DOHH2 (cell line): ENCODE data around the gene PTK7.

Experiments
- H3F3A ChIP-seq: fragments of 200-600 bp; sonication (generic), shearing (Covaris generic); 2 replicates; pipeline ENCODE4 v1.6.0; 2016; ENCODE audit warnings: antibody characterized with exemption, mild to moderate bottlenecking; ENCODE audit not compliant: control insufficient read depth, insufficient read depth
- H3K27ac ChIP-seq: fragments of 200-600 bp; sonication (generic); 2 replicates; pipeline ENCODE4 v1.5.1; 2014; ENCODE audit warnings: low read depth, mild to moderate bottlenecking, low read length, moderate library complexity
- H3K27me3 ChIP-seq: fragments of 200-600 bp; sonication (generic); 2 replicates; pipeline ENCODE4 v1.6.1; 2014; ENCODE audit warnings: mild to moderate bottlenecking, low read length, mixed read lengths; ENCODE audit not compliant: control insufficient read depth
- H3K36me3 ChIP-seq: fragments of 200-600 bp; sonication (generic); 2 replicates; pipeline ENCODE4 v1.6.1; 2014; ENCODE audit warnings: mild to moderate bottlenecking, low read length, moderate library complexity, mixed read lengths; ENCODE audit not compliant: control insufficient read depth
- H3K4me1 ChIP-seq: fragments of 200-600 bp; sonication (generic); 2 replicates; pipeline ENCODE4 v1.6.1; 2014; ENCODE audit warnings: mild to moderate bottlenecking, low read length, mixed read lengths; ENCODE audit not compliant: control insufficient read depth
- H3K4me2 ChIP-seq: fragments of 200-600 bp; sonication (generic); 2 replicates; pipeline ENCODE4 v1.6.0; 2014; ENCODE audit warnings: mild to moderate bottlenecking, low read length, moderate library complexity
- H3K4me3 ChIP-seq: fragments of 200-600 bp; sonication (generic); 2 replicates; pipeline ENCODE4 v1.5.1; 2014; ENCODE audit warnings: mild to moderate bottlenecking, low read length, mixed read lengths
- H3K79me2 ChIP-seq: fragments of 200-600 bp; sonication (generic); 2 replicates; pipeline ENCODE4 v1.6.1; 2014; ENCODE audit warnings: mild to moderate bottlenecking, low read length, mixed read lengths; ENCODE audit not compliant: control insufficient read depth
- H3K9me2 ChIP-seq: fragments of 200-600 bp; sonication (generic); replicated peaks from 2 replicates; pipeline ENCODE4 v1.6.1; 2014; ENCODE audit warnings: mild to moderate bottlenecking, low read length, mixed read lengths; ENCODE audit not compliant: control insufficient read depth
- H3K9me3 ChIP-seq: fragments of 200-600 bp; sonication (generic); 2 replicates; pipeline ENCODE4 v1.6.1; 2014; ENCODE audit warnings: antibody characterized with exemption, low read length, mixed read lengths; ENCODE audit not compliant: control insufficient read depth, insufficient read depth
- H4K20me1 ChIP-seq: fragments of 200-600 bp; sonication (generic); 2 replicates; pipeline ENCODE4 v1.6.0; 2014; ENCODE audit warnings: low read depth, mild to moderate bottlenecking, antibody characterized with exemption, low read length, moderate library complexity; ENCODE audit not compliant: control insufficient read depth, insufficient read depth
- EZH2phosphoT487 ChIP-seq: fragments of 200-600 bp; sonication (generic); IDR thresholded peaks from 2 replicates; pipeline ENCODE4 v1.6.1; 2017; ENCODE audit warnings: borderline replicate concordance, mild to moderate bottlenecking, antibody characterized with exemption, low read length, moderate library complexity, mixed read lengths
- TF ChIP-seq, protein P1 (sequence below): fragments of 200-600 bp; sonication (generic); IDR thresholded peaks from one replicate; pipeline ENCODE4 v1.5.1; 2014; ENCODE audit warnings: antibody characterized with exemption, mild to moderate bottlenecking, low read depth, low read length; ENCODE audit not compliant: poor library complexity, severe bottlenecking

The PTK7 gene

DNA sequence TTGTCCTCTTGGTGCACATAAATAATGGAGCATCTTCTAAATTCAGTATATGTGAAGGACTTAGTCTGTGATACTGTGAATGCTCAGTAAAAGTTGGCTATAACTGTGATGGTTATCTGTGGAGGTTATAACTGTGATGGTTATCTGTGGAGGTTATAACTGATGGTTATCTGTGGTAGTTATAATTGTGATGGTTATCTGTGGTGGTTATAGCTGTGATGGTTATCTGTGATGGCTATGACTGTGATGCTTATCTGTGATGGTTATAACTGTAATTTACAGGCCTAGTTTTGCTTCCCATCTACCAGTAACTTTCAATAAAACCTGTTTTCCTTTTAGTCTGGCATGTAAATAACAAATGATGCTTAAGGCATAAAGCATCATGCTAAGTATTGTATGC, 16.5 kb downstream of the PTK7 start:
- Histone ChIP-seq H3K27ac (no peak overlapping the region), H3K27me3 (no peaks in the 10 kb centered on the region), H3F3A (no peaks in the 10 kb centered on the region), H3K9me3 (no peaks in the 10 kb centered on the region), H3K4me1 (peaks cover 18% of the 10 kb centered on the region), H3K4me2 (no peak overlapping the region), H4K20me1 (no peaks in the 10 kb centered on the region), H3K79me2 (no peaks in the 10 kb centered on the region), H3K4me3 (no peak overlapping the region), H3K9me2 (no peaks in the 10 kb centered on the region), H3K36me3 (no peaks in the 10 kb centered on the region)
- TF ChIP-seq EZH2phosphoT487, result no peak
- TF ChIP-seq, protein P1, sequence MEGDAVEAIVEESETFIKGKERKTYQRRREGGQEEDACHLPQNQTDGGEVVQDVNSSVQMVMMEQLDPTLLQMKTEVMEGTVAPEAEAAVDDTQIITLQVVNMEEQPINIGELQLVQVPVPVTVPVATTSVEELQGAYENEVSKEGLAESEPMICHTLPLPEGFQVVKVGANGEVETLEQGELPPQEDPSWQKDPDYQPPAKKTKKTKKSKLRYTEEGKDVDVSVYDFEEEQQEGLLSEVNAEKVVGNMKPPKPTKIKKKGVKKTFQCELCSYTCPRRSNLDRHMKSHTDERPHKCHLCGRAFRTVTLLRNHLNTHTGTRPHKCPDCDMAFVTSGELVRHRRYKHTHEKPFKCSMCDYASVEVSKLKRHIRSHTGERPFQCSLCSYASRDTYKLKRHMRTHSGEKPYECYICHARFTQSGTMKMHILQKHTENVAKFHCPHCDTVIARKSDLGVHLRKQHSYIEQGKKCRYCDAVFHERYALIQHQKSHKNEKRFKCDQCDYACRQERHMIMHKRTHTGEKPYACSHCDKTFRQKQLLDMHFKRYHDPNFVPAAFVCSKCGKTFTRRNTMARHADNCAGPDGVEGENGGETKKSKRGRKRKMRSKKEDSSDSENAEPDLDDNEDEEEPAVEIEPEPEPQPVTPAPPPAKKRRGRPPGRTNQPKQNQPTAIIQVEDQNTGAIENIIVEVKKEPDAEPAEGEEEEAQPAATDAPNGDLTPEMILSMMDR, result no peak

DNA sequence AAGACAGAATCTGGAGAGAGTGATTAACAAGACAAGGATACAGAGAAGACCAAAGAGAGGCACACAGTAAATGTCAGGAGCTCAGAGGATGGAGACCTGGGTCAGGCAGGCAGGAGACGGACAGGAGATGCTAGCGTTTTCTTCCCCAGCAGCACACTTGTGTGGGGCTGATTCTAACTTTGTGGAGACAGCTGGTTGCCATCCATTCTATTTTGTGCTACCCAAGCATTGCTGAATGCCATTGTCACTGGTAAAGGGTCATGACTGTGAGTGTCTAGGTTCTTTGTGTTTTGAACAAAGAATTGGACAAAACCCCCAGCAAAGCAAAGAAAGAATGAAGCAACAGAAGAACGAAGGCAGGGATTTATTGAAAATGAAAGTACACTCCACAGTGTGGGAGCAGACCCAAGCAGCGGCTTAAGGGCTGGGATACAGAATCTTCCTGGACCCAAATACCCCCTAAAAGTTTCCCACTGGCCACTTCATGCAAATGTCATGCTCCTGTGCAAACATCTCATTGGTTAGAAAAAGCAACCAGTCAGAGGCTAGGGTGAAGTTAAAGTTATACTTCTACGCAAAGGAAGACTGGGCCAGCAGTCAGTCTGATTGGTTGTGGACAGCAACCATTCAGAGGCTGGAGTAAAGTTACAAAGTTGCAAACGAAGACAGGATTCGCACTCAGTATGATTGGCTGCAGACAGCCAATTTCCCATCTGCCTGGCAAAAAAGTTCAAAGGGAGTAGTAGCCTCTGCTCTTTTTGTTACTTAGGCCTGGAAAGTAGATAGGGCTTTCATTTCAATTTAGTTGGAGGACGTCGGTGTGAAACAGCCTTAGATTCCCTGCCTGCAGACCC, 17.5 kb downstream of the PTK7 start:
- Histone ChIP-seq H3K27ac (no peak overlapping the region), H3K9me3 (no peaks in the 10 kb centered on the region), H3K9me2 (no peaks in the 10 kb centered on the region), H3K4me3 (no peak overlapping the region), H3K4me1 (peaks cover 18% of the 10 kb centered on the region), H3K79me2 (no peaks in the 10 kb centered on the region), H3K36me3 (no peaks in the 10 kb centered on the region), H4K20me1 (no peaks in the 10 kb centered on the region), H3K4me2 (no peak overlapping the region), H3K27me3 (no peaks in the 10 kb centered on the region), H3F3A (no peaks in the 10 kb centered on the region)
- TF ChIP-seq, protein P1, result no peak
- no peak for TF ChIP-seq EZH2phosphoT487

DNA sequence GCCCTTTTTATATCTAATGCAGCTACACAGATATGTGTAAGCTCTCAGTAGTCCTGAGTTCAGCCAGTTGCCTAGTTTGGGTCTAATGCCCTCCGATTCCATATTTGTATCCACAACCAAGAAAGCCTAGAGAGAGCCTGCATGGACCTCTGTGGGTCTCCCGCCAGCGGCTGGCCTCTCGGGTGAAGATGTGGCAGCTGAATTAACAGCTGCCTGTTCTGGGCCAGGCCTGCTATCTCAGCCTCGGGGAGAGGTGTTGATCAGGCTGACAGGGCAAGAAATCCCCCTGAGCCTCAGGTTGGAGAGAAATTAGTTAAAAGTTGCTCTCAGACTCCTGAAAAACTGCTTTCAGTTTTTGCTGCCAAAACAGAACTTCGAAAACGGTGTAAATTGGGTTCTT, 19.8 kb downstream of the PTK7 start:
- no peaks in the 10 kb centered on the region for H3K36me3 ChIP-seq
- no peaks in the 10 kb centered on the region for H3K9me3 ChIP-seq
- no peaks in the 10 kb centered on the region for H3F3A ChIP-seq
- no peaks in the 10 kb centered on the region for H3K79me2 ChIP-seq
- no peak overlapping the region for H3K4me3 ChIP-seq
- H3K4me1 ChIP-seq, result peaks cover 18% of the 10 kb centered on the region
- H3K27me3 ChIP-seq, result no peaks in the 10 kb centered on the region
- no peak for TF ChIP-seq EZH2phosphoT487
- TF ChIP-seq, protein P1, result no peak
- no peaks in the 10 kb centered on the region for H4K20me1 ChIP-seq
- no peaks in the 10 kb centered on the region for H3K9me2 ChIP-seq
- peak overlapping the region; percentile 52; the same call in 1 of the 2 replicates for H3K4me2 ChIP-seq
- no peak overlapping the region for H3K27ac ChIP-seq
